C4-2B (cell line): ENCODE measurements around the gene CMTR2.

Experiments
- ZFX ChIP-seq: fragments of 450-650 bp; IDR thresholded peaks from 2 replicates; pipeline ENCODE4 v1.6.1; 2017
- TF ChIP-seq, protein P1 (sequence below): fragments of 450-650 bp; conservative IDR thresholded peaks from 2 replicates; pipeline ENCODE4 v1.5.1; 2017; ENCODE audit warnings: mild to moderate bottlenecking

DNA sequence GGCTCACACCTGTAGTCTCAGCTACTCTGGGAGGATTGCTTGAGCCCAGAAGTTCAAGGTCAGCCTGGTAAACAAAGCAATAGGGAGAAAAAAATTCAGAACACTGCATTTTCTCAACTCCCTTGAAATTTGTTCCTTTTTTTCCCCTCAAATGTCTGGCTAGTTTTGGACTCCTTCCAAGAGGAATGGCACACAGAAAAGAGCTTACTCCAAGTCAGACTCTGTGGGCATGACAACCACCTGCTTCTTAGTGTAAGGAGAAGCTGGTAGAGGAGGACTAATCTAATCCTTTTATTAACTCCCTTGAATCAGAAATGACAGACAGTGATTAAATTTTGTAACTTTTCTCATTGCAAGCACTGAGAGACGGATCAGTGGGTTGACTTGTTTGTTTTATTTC is 30.8 kb downstream of the CMTR2 start:
- TF ChIP-seq, protein P1, sequence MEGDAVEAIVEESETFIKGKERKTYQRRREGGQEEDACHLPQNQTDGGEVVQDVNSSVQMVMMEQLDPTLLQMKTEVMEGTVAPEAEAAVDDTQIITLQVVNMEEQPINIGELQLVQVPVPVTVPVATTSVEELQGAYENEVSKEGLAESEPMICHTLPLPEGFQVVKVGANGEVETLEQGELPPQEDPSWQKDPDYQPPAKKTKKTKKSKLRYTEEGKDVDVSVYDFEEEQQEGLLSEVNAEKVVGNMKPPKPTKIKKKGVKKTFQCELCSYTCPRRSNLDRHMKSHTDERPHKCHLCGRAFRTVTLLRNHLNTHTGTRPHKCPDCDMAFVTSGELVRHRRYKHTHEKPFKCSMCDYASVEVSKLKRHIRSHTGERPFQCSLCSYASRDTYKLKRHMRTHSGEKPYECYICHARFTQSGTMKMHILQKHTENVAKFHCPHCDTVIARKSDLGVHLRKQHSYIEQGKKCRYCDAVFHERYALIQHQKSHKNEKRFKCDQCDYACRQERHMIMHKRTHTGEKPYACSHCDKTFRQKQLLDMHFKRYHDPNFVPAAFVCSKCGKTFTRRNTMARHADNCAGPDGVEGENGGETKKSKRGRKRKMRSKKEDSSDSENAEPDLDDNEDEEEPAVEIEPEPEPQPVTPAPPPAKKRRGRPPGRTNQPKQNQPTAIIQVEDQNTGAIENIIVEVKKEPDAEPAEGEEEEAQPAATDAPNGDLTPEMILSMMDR, result no peak
- TF ChIP-seq ZFX, result no peak
